Hippocampal formation (tissue), 2 donors: ENCODE measurements around the gene SELENOI.
"Not testable (repeated sequence)": the region's sequence is repeated elsewhere in the genome, so short reads cannot be mapped to it uniquely, and the experiment has no call there.

Source experiments
- DNase-seq, 2 donors: peaks; one replicate each; lab custom pipeline; 2025; lab: John Stamatoyannopoulos, UW

Gene SELENOI

DNA sequence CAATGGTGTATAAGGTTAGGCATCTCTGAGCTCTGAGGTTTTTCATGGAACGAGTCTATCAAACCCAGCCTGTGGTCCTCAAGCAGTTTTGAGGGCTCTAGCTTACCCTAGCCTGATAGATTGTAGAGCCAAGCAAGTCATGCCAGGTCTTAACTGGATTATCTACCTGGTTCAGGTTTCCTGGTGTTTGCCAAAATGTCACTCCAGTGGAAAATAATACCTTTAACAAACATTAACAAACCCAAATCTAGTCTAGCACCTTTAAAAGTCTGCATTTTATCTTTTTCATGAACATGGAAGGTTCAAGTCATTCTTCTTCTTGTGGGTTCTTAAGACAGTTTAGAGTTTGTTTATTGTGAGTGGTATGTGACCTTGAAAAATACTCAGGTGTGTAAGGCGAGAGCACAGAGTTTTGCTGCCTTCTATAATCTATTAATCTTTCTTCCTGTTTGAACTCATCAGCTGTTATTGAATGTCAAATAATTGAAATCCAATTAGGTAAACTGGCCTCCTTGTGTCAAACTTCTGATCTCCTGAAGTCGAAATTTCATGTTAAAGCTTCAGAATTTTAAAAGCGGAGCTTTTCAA lies 14.0 kb downstream of the SELENOI start:
- DNase-seq: no peak

DNA sequence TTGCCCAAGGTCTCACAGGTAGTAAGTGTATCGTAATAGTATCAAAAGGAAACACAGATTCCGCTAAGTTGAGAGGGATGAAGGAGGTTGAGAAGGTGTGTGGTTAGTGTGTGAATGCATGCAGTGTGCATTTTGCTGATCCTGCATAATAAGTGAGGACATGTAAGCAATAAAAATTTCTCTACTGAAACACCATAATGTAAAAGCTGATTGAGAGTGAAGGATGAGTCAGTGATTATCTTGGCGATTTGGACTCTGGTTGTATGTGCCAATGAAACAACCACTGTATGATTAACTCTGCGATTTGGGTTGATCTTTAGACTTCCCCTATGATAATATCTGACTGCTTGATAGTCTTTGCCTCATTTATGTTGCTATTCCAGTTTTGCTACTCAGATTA lies 17.4 kb downstream of the SELENOI start:
- DNase-seq: no peak

DNA sequence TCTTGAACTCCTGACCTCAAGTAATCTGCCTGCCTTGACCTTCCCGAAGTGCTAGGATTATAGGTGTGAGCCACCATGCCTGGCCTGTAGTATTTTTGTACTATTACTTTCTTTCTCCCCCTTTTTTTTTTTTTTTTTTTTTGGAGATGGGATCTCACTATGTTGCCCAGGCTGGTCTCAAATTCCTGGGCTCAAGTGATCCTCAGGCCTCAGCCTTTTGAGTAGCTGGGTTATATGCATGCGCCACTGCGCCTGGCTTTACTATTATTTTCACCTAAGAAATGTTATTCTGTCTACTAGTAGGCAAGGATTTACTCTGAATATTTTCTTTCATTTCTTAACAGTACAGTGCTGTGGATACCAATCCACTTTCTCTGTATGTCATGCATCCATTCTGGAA lies 18.0 kb downstream of the SELENOI start:
- no peak for DNase-seq

DNA sequence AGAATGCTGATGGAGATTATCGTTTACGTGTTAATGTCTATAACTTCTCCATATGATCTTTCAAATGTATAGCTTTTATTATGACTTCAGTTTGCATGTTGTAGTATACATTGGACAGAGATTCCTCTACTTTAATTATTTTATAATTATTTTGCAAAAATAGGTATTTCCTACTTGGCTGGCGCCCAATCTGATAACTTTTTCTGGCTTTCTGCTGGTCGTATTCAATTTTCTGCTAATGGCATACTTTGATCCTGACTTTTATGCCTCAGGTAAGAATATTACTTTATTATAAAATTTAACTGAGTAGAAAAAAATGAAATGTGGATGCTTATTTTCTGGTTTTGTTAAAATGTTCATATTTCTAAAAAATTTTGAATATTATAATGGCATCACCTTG lies 18.7 kb downstream of the SELENOI start:
- DNase-seq: no peak

DNA sequence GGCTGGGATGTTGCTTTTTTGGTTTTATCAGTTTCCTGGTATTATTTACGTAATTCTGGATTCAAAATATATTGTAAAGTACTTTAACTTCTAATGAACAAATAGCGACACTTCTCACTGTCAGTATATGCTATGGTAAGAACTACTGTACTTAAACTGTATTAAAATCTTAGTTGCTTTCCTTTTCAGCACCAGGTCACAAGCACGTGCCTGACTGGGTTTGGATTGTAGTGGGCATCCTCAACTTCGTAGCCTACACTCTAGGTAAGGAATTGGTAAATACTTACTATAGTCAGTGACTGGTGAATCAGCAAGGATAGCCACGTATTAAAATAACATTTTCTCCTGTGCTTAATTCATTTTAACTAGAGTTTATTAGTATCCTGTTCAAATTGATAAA lies 21.0 kb downstream of the SELENOI start:
- no peak for DNase-seq

DNA sequence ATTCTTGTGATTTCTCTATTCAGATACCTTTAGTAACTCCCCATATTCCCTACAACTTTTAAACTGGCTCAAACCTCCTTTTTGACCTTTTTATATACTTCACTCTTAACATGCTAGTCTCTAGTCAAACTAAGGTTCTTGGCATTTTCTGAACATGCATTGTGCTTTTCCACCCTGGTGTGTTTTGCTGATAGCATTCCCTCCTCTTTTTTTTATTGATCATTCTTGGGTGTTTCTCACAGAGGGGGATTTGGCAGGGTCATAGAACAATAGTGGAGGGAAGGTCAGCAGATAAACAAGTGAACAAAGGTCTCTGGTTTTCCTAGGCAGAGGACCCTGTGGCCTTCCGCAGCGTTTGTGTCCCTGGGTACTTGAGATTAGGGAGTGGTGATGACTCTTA lies 23.7 kb downstream of the SELENOI start:
- not testable (repeated sequence) for DNase-seq

DNA sequence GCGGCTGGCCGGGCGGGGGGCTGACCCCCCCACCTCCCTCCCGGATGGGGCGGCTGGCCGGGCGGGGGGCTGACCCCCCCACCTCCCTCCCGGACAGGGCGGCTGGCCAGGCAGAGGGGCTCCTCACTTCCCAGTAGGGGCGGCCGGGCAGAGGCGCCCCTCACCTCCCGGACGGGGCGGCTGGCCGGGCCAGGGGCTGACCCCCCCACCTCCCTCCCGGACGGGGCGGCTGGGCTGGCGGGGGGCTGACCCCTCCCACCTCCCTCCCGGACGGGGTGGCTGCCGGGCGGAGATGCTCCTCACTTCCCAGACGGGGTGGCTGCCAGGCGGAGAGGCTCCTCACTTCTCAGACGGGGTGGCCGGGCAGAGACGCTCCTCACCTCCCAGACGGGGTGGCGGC lies 25.0 kb downstream of the SELENOI start:
- DNase-seq: not testable (repeated sequence)

DNA sequence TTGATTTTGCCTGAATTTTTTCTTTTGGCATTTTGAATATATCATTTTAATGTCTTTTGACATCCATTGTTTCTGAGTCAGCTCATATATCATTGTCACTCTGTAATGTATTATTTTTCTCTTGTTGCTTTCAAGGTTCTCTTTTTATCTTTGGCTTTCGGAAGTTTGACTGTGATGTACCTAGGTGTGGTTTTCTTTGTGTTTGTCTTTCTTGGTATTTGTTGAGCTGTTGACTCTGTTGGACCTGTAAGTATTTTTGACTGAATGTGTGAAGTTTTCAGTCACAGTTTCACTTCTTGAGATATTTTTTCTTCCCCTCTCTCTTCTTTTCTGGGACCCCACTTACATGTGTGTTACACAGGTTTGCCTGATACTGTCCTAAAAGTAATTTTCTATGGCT lies 30.9 kb downstream of the SELENOI start:
- no peak for DNase-seq

DNA sequence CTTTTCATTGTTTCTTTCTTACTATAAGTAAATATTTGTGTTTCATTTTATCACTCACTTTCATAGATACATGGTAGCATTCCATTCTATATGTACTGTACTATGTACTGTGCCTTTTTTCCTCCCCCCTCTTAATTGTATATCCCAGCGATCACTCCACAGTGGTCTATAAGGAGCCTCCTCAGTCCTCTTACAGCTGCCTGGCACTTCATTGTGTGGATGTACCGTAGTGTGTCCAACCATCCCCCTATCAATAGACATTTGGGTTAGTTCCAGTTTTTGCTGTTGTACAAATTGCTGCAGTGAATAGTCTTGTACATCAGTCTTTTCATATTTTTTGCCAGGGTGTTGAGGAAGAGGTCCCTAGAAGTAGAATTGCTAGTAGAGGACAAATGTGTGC lies 34.3 kb downstream of the SELENOI start:
- DNase-seq: no peak

DNA sequence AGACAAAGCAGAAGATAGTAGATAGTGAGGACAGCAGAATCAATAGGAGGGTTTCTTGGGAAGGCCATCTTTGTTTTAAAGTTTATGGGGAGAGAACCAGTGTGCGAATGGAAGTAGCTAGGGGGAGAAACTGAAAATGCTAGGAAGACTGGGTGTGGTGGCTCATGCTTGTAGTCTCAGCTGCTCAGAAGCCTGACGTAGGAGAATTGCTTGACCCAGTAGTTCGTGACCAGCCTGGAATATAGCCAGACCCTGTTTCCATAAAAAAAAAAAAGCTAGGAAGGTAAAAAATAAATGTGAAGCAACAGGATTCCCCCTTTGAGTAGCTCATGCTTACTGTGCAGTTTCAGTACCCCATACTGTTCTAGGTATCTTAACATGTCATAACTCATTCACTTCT lies 36.6 kb downstream of the SELENOI start:
- DNase-seq: no peak

DNA sequence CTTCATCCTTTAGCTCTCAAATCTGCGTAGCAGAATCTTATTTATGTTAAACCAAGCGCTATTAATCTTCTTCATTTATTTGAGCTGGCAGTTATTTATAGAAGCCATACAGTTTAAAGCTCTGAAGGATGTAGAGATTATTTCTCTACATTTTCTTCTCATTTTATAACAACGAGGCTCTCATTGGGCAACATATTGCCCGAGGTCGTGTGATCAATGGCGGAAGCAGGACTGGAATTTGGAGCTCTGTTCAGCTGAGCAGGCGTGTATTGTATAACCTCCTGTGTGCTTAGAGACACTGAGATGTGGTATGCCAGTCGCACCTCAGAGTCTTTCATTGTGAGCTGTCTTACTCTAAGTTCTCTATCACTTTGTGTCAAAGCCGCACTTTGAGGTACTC lies 38.2 kb downstream of the SELENOI start:
- DNase-seq: no peak

DNA sequence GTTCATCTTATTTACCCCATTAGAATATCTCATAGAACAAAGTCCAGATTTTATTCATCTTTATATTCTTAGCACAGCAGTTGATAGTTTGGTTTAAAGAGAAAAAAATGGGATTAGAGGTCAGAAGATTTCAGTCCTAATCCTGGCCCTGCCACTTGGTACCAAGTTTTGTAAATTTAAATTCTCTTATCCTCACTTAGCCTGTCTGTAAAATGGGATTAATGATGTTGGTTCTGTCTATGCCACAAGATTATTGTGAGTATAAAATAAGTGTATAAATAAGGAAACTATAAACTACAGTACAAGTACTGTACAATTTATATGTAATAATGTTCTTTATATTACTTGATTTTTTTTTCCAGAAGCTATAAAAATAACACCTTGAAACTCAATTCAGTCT lies 38.7 kb downstream of the SELENOI start:
- no peak for DNase-seq

DNA sequence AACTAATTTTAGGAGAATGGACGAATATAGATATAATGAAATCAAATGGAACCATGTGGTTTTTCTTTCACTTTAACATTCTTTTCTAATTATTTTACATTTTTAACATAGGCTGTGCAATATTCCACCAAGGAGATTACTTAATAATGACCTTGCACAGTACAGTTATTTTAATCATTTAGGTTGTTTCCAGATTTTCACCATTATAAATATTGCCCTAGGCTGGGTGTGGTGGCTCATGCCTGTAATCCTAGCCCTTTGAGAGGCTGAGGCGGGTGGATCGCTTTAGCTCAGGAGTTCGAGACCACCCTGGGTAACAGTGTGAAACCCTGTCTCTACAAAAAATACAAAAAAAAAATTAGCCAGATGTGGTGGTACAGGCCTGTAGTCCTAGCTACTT lies 41.2 kb downstream of the SELENOI start:
- no peak for DNase-seq

DNA sequence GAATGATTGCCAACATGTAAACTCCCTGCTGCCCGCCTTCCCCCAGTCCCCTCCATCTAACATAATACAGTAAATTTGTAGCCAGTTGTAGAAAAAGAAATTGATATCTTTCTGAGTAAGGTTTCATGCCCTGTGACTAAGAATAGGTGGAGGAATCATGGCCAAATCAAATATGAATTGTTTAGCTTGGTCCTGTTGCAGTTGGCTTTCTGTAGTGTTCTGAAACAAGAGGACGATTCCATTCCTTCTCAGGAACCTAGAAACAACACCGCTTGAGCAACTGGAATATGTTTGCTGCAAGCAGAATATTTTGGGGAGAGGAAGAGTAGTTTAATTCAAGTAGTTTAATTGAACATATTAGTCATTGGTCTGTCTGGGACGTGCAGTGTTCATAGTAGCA lies 48.8 kb downstream of the SELENOI start:
- no peak for DNase-seq

DNA sequence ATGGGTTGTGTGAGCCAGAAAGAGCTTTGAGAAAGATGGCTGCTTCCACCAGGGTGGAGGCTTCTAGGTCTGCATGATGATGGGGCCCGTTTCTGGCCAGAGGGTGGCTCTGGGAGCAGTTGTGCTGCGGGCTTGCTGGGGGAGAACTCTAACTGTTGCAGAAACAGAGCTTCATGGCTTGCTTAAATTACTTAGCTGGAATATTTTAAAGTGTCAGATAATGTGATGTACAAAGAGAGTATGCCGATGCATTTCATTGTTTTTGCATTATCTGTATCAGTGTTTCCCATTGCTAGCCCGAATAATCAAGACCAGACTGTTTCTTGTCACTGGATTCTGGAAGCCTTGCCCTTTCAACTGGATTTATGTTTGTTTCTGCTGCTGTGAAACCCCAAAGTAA lies 49.5 kb downstream of the SELENOI start:
- DNase-seq: no peak

DNA sequence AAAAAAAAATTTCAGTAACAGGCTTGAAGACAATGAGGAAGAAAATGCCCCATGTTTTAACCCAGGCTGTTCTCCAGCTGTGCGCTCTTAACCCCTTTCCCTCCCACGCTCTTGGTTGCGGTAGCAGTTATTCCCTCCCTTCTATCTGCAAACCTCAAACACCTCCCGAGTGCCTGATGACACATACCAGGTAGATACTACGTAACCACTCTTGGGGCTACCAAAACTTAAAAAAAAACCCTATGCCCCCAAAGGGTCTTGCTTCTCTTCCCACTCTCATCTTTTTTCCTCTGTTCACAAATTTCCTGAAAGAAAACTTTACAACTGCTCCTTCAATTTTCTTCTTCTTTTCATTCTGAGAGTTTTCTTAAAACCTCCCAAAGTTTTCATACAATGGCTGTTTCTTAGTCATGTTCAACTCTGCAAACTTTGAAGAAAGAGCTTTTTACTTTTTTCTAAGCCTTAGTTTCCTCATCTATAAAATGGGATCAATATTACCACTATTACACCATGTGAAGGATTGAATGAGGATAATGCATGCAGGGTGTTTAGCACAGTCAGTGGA lies 50.9 kb downstream of the SELENOI start:
- DNase-seq: no peak

DNA sequence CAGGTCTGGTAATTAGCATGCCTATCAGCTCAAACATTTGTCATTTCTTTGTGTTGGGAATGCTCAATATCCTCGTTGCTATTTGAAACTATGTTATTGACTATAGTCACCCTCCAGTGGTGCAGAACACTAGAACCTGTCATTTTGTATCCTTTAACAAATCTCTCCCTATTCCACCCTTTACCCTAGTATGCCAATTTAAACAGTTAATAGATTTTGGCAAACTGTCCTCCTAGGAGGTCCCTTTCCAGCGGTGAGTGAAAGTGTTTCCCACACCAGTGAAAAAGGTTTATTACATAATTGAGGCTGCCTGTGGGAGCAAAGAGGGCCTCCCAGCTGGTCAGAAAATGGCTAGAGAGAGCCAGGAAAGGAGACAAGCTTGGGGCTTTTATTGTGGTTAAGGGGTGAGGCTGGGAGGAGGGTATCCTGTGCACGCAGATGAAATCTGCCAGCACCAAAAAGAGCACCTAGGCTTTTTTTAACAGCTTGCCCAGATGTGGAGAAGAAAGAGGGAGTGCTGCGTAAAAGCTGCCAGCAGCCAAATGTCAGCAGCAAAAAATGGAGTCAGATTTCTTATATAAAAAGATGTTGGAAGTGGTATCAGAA lies 53.9 kb downstream of the SELENOI start:
- DNase-seq: no peak

DNA sequence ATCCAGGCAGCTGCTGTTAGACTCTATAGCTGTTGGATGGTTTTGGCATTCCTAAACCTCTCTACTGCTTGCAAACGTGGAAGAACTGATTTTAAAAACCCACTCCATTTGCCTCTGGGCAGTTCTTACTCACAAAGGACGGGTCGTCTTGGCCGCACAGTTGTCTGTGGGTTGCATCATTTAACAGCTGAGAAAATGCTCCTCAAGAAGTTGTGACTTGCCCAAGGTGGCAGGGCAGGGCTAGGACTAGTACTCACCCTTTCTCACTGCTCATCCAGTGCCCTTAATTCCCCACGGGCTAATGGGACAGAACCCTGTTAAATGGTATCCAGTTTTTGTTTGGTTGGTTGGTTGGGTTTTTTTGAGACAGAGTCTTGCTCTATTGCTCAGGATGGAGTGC lies 54.8 kb downstream of the SELENOI start:
- no peak for DNase-seq

DNA sequence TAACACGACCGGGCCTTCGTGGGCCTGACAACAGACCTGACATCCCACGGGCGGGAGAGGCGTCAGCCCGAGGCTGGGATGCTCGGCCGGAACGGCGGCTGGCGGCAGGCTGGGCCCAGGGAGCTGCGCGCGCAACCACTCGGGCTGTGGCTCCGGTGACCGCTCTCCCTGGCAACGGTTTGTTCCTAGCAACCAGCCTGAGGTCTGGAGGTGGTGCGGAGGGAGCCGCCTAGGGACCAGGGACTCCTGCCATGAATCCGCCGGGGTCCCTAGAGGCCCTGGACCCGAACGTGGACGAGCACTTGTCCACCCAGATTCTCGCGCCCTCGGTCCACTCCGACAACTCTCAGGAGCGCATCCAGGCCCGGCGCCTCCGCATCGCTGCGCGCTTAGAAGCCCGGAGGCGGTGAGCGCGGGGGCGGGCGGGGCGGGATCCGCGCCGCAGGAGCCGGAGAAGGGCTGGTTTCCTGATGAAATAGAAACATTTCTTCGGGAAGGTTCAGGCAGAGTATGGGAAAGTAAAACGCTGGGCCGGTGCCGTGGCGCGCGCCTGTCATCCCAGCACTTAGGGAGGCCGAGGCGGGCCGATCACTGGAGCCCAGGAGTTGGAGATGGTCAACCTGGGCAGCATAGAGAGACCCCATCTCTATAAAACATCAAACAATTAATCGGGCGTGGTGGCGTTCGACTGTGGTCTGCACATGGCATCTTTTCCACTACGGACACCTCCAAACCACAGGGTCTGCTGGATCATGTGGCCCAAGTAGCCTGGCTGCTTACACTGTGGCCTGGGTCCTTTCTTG lies 56.0 kb downstream of the SELENOI start, which contains the start of gene DRC1:
Gene DRC1, plus strand, starts transcription at position 182 of the 803 bp plus-strand sequence. Its CDS starts 70 bp downstream, at position 252.
- DNase-seq: peak; percentile 33 to 52

DNA sequence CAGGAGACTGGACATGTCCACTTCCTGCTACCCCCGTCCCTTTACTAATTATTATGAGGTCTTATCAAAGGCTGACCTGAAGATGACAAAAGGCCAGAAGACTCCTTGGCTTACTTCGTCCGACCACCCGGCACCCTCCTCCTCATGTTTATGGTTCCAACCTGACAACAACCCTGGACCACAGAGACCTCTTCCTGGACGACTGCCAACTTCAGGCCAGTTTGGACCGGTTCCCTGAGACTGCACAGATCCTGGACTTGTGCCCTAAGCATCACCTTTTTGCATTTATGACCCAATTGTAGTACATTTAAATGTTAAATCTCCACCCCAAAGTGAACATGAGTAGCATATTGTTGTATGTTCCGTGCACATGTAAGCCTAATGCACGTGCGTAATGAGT lies 61.6 kb downstream of the SELENOI start:
- DNase-seq: no peak

DNA sequence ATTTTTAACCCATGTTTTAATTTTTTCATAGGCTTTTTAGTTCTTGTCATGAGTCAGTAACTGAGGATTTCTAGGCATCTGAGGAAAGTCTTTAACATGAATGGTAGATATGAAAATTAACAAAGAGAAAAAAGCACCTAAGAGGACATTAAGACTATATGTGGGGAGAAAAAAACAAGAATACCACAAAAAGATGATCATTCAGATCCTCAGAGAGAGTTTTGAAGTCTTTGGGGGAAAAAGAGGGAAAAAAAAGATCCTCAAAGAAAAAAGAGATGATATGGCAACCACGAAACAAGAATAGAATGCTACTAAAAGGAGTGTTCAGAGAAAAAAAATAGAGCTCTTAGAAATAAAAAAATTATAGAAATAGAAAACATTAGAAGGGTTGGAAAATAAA lies 63.8 kb downstream of the SELENOI start:
- no peak for DNase-seq

DNA sequence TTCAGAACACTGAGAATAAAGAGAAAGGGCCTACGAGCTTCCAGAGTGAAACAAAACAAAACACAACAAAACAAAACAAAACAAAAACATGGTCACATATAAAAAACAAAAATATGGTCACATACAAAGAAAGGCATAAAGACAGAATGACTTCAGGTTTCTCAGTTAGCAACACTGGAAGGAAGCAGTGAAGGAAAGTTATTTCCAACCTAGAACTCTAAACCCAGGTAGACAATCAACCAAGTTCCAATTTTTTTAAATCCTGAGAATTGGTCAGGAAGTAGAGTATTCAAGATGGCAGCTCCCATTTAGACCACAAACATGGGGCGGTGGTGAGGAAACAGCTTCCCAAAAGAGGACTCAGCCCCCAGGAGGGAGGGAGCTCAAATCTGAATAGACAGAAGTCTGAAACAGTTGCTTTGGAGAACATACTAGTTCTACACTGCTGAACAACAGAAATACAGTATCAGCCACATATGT lies 64.9 kb downstream of the SELENOI start:
- no peak for DNase-seq

DNA sequence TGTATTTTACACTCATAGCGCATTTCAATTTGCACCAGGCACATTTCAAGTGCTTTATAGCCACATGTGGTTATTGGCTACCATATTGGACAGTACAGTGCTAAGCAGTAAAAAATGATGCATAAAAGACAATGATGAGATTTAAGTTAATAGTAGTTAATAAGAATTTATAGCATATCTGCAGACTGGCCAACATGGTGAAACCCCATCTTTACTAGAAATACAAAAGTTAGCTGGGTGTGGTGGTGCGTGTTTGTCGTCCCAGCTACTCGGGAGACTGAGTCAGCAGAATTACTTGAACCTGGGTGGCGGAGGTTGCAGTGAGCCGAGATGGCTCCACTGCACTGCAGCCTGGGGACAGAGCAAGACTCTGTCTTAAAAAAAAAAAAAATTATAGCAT lies 65.5 kb downstream of the SELENOI start:
- no peak for DNase-seq
